H9 (cell line): ENCODE results near the gene COL5A3. TPM values are rescaled to one million over a fixed set of nuclear protein-coding genes. Genes with fewer than 3 reads are reported as not detected.

Experiments
- DNase-seq: peaks from one replicate; pipeline ENCODE4 v3.0.0-alpha.2; 2017
- H2AFZ ChIP-seq: one replicate; pipeline ENCODE4 v1.6.1; 2013; ENCODE audit warnings: mild to moderate bottlenecking, low read length, control low read depth, moderate library complexity
- H2AK5ac ChIP-seq: 2 replicates; pipeline ENCODE4 v1.6.1; 2013; ENCODE audit warnings: low read length, control low read depth, mixed read lengths; ENCODE audit not compliant: insufficient read length
- H2BK120ac ChIP-seq: one replicate; pipeline ENCODE4 v1.6.1; 2013; ENCODE audit warnings: low read depth, mild to moderate bottlenecking, low read length, control low read depth, inconsistent platforms; ENCODE audit not compliant: poor library complexity, severe bottlenecking
- H2BK12ac ChIP-seq: 2 replicates; pipeline ENCODE4 v1.6.1; 2013; ENCODE audit warnings: low read length, control low read depth, mixed read lengths, low read depth; ENCODE audit not compliant: insufficient read length
- H2BK15ac ChIP-seq: 2 replicates; pipeline ENCODE4 v1.6.1; 2013; ENCODE audit warnings: low read depth, low read length, control low read depth
- H2BK20ac ChIP-seq: one replicate; pipeline ENCODE4 v1.6.1; 2013; ENCODE audit warnings: low read depth, mild to moderate bottlenecking, low read length, control low read depth, inconsistent platforms; ENCODE audit not compliant: poor library complexity, severe bottlenecking
- H2BK5ac ChIP-seq: 2 replicates; pipeline ENCODE4 v1.6.1; 2013; ENCODE audit warnings: low read length, control low read depth, mixed read lengths; ENCODE audit not compliant: insufficient read length
- H3K14ac ChIP-seq: 2 replicates; pipeline ENCODE4 v1.6.1; 2013; ENCODE audit warnings: low read length, control low read depth; ENCODE audit not compliant: insufficient read depth
- H3K18ac ChIP-seq: 2 replicates; pipeline ENCODE4 v1.6.1; 2013; ENCODE audit warnings: low read depth, mild to moderate bottlenecking, mixed read lengths, low read length, control low read depth; ENCODE audit not compliant: insufficient read length
- H3K23ac ChIP-seq: 2 replicates; pipeline ENCODE4 v1.6.1; 2013; ENCODE audit warnings: low read length, control low read depth, mixed read lengths, low read depth; ENCODE audit not compliant: insufficient read length
- H3K23me2 ChIP-seq: 2 replicates; pipeline ENCODE4 v1.6.1; 2013; ENCODE audit warnings: low read depth, mild to moderate bottlenecking, mixed read lengths, low read length, control low read depth; ENCODE audit not compliant: insufficient read length, poor library complexity, severe bottlenecking
- H3K27ac ChIP-seq: 2 replicates; pipeline ENCODE4 v1.5.1; 2013; ENCODE audit warnings: low read length, control low read depth, mixed read lengths, low read depth; ENCODE audit not compliant: insufficient read length
- H3K27me3 ChIP-seq: 2 replicates; pipeline ENCODE4 v1.6.1; 2013; ENCODE audit warnings: low read length, control low read depth, inconsistent platforms; ENCODE audit not compliant: insufficient read depth
- H3K4ac ChIP-seq: 2 replicates; pipeline ENCODE4 v1.6.1; 2013; ENCODE audit warnings: low read depth, mild to moderate bottlenecking, control low read depth, inconsistent platforms, low read length, moderate library complexity
- H3K4me1 ChIP-seq: 2 replicates; pipeline ENCODE4 v1.6.1; 2013; ENCODE audit warnings: low read length, control low read depth, inconsistent platforms; ENCODE audit not compliant: insufficient read depth
- H3K4me2 ChIP-seq: 2 replicates; pipeline ENCODE4 v1.6.1; 2013; ENCODE audit warnings: low read length, control low read depth, mixed read lengths; ENCODE audit not compliant: insufficient read length, insufficient read depth
- H3K56ac ChIP-seq: 2 replicates; pipeline ENCODE4 v1.6.1; 2013; ENCODE audit warnings: low read depth, mild to moderate bottlenecking, mixed read lengths, low read length, control low read depth; ENCODE audit not compliant: insufficient read length
- H3K79me1 ChIP-seq: 2 replicates; pipeline ENCODE4 v1.6.1; 2013; ENCODE audit warnings: low read depth, mild to moderate bottlenecking, moderate library complexity, low read length, control low read depth, inconsistent platforms; ENCODE audit not compliant: insufficient read depth, poor library complexity, severe bottlenecking
- H3K79me2 ChIP-seq: 2 replicates; pipeline ENCODE4 v1.6.1; 2013; ENCODE audit warnings: low read length, control low read depth, inconsistent platforms; ENCODE audit not compliant: insufficient read depth
- H3K9ac ChIP-seq: 2 replicates; pipeline ENCODE4 v1.6.1; 2013; ENCODE audit warnings: low read length, control low read depth, mixed read lengths; ENCODE audit not compliant: insufficient read length; ENCODE audit errors: extremely low read depth
- H3K9me3 ChIP-seq: one replicate; pipeline ENCODE4 v1.6.1; 2013; ENCODE audit warnings: low read depth, low read length, inconsistent platforms; ENCODE audit not compliant: control insufficient read depth
- H3T11ph ChIP-seq: one replicate; pipeline ENCODE4 v1.6.1; 2013; ENCODE audit warnings: mild to moderate bottlenecking, low read length, control low read depth, inconsistent platforms
- H4K20me1 ChIP-seq: one replicate; pipeline ENCODE4 v1.6.1; 2013; ENCODE audit not compliant: control insufficient read depth, insufficient read length, insufficient read depth
- H4K5ac ChIP-seq: 2 replicates; pipeline ENCODE4 v1.6.1; 2013; ENCODE audit warnings: low read depth, mild to moderate bottlenecking, mixed read lengths, low read length, control low read depth; ENCODE audit not compliant: insufficient read length
- H4K8ac ChIP-seq: replicated peaks from 2 replicates; pipeline ENCODE4 v1.6.1; 2013; ENCODE audit warnings: low read length, control low read depth, mixed read lengths, low read depth; ENCODE audit not compliant: insufficient read length
- H4K91ac ChIP-seq: 2 replicates; pipeline ENCODE4 v1.6.1; 2013; ENCODE audit warnings: low read depth, mild to moderate bottlenecking, moderate library complexity, mixed read lengths, low read length, control low read depth; ENCODE audit not compliant: insufficient read length
- H3K27ac Mint-ChIP-seq, 3 experiments: 2 replicates in 2 of 3; 3 replicates in 1 of 3; pipeline ENCODE4 v1.8.0; 2020 to 2021; ENCODE audit warnings: mixed read lengths in 3 of 3, mild to moderate bottlenecking in 1 of 3, moderate library complexity in 1 of 3
- H3K27me3 Mint-ChIP-seq: 2 replicates; pipeline ENCODE4 v1.8.0; 2021; ENCODE audit warnings: low read depth, mild to moderate bottlenecking, moderate library complexity, mixed read lengths
- H3K36me3 Mint-ChIP-seq, 3 experiments: 2 replicates in 2 of 3; 3 replicates in 1 of 3; pipeline ENCODE4 v1.8.0; 2020 to 2021; ENCODE audit warnings: low read depth in 3 of 3, mixed read lengths in 3 of 3; ENCODE audit not compliant: insufficient read depth in 1 of 3
- H3K4me1 Mint-ChIP-seq, 2 experiments: 2 replicates each; pipeline ENCODE4 v1.8.0; 2020; ENCODE audit warnings: mixed read lengths in 2 of 2
- H3K4me3 Mint-ChIP-seq, 2 experiments: 2 replicates in 1 of 2; 3 replicates in 1 of 2; pipeline ENCODE4 v1.8.0; 2020 to 2021; ENCODE audit warnings: mild to moderate bottlenecking in 2 of 2, mixed read lengths in 2 of 2, moderate library complexity in 1 of 2
- H3K9me3 Mint-ChIP-seq, 2 experiments: 2 replicates in 1 of 2; 3 replicates in 1 of 2; pipeline ENCODE4 v1.8.0; 2020; ENCODE audit warnings: mild to moderate bottlenecking in 2 of 2, mixed read lengths in 2 of 2, moderate library complexity in 1 of 2
- WGBS: extraction: QIAGEN DNeasy Blood & Tissue Kit; methylation state at CpG from one replicate; pipeline ENCODE4 v1.1.7; 2013; ENCODE audit warnings: missing lambda C conversion rate, low lambda C conversion rate, mixed read lengths; ENCODE audit not compliant: insufficient read length; ENCODE audit errors: extremely low coverage; 5-methylcytosine and 5-hydroxymethylcytosine counted together
- total RNA-seq: library from RNA; stranded (reverse); gene quantifications from 2 replicates; pipeline ENCODE4 v1.2.1, GENCODE V29; 2021
- TF ChIP-seq, protein P1 (sequence below): fragments of 200-600 bp; sonication (generic); conservative IDR thresholded peaks from 3 replicates; pipeline ENCODE4 v1.8.0; 2021; ENCODE audit warnings: antibody characterized with exemption, mild to moderate bottlenecking

The COL5A3 gene
- total RNA-seq, 1 experiment from 2014 or later, result 0.72 TPM

DNA sequence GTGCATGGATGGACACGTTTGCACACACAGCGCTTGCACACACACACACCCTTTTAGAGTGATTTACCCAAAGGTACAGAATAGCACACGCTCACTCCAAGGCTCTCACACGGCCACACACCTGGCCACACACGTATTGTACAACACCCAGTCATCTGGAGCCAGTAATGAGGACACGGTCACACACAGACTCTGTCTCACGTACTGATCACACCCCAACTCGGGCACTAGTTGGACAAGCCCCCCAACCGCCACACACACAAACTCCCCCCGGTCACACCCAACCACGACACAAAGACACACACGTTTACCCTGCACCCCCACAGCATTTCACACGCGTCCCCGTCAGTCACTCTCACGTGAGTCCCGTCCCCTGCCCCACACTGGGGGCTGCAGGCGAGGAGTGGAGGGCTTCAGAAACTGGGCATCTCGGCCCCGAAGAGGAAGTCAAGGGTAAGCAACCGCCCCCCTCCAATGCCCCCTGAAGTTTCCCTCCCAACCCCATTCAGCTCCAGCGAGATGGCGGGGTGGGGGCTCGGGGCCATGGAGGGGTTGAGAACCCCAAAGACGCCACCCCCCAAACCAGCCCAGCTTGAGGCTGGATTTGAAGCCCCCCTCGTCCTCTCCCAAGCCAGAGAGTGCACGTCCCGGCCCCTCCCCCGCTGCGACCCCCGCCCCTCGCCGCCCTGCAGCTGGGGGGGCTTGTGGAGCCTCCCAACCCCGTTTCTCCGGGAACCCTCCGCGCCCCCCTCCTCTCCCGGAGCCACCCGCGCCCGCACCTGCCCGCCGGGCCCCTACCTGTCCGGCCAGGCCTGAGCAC, 74.6 kb downstream of the COL5A3 start:
- Histone ChIP-seq H2AK5ac (no peak overlapping the region), H3K56ac (peak overlapping the region; percentile 19), H4K5ac (no peak overlapping the region), H3K27me3 (no peaks in the 10 kb centered on the region), H2BK120ac (no peak overlapping the region), H2BK20ac (no peak overlapping the region), H2BK15ac (no peak overlapping the region), H3K14ac (peak overlapping the region; percentile 67), H3K9me3 (no peaks in the 10 kb centered on the region), H3K23ac (no peak overlapping the region), H3K79me2 (no peaks in the 10 kb centered on the region), H2BK5ac (no peak overlapping the region), H3K23me2 (peaks cover 10% of the 10 kb centered on the region), H3K18ac (peak overlapping the region; percentile 41), H4K8ac (no peak overlapping the region), H2AFZ (no peak overlapping the region), H3T11ph (no peak overlapping the region), H4K20me1 (no peaks in the 10 kb centered on the region), H3K4ac (no peak overlapping the region), H2BK12ac (no peak overlapping the region), H4K91ac (no peak overlapping the region), H3K79me1 (peaks cover 5% of the 10 kb centered on the region), H3K27ac (no peak overlapping the region), H3K4me2 (peak overlapping the region; percentile 95), H3K9ac (peak overlapping the region; percentile 79), H3K4me1 (peaks cover 6% of the 10 kb centered on the region; the same call in 1 of the 2 replicates)
- Mint-ChIP-seq H3K4me3 (peak overlapping the region; percentile 88 to 99), H3K9me3 (0 out of 5 replicates have a peak, but pooled peaks cover 0 to 3% of the 10 kb centered on the region in 2 experiments), H3K27me3 (peaks cover 15% of the 10 kb centered on the region), H3K36me3 (peaks cover 1 to 5% (median 3%) of the 10 kb centered on the region in 3 experiments), H3K4me1 (peaks cover 27 to 40% of the 10 kb centered on the region in 2 experiments), H3K27ac (peak overlapping the region; percentile 9 to 93 (median 78); a peak in 6 of 7 replicates)
- WGBS, result no CpG with 5 or more reads among the region's 44 CpGs
- TF ChIP-seq, protein P1, sequence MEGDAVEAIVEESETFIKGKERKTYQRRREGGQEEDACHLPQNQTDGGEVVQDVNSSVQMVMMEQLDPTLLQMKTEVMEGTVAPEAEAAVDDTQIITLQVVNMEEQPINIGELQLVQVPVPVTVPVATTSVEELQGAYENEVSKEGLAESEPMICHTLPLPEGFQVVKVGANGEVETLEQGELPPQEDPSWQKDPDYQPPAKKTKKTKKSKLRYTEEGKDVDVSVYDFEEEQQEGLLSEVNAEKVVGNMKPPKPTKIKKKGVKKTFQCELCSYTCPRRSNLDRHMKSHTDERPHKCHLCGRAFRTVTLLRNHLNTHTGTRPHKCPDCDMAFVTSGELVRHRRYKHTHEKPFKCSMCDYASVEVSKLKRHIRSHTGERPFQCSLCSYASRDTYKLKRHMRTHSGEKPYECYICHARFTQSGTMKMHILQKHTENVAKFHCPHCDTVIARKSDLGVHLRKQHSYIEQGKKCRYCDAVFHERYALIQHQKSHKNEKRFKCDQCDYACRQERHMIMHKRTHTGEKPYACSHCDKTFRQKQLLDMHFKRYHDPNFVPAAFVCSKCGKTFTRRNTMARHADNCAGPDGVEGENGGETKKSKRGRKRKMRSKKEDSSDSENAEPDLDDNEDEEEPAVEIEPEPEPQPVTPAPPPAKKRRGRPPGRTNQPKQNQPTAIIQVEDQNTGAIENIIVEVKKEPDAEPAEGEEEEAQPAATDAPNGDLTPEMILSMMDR, result no peak
- peak; percentile 32 for DNase-seq
